ENCODE measurements around the gene CA5A. TPM values are rescaled to one million over a fixed set of nuclear protein-coding genes. Genes with fewer than 3 reads are reported as not detected.

Gene CA5A
- total RNA-seq, 4 donors from 2014 or later, result not detected

DNA sequence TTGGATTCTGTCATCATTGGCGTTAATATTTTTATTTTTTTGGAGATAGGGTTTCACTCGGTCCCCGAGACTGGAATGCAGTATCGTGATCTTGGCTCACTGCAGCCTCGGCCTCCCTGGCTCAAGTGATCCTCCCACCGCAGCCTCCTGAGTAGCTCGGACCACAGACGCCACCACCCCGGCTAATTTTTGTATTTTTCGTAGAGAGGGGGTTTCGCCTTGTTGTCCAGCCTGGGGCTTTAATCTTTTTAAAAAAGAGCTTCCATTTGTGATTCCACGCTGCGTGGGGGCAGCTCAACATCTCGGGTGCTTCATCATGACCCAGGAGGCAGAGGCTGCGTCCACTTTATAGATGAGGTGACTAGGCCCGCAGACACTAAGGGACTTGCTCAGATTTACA is 16.4 kb upstream of the CA5A start:
- ATAC-seq, result no peak
- peak overlapping the region in 3 of 4 donors; percentile 95 to 98 (median 98) for H3K27ac ChIP-seq
- H3K27me3 ChIP-seq, result no peaks in the 10 kb centered on the region
- peaks cover 0 to 28% of the 10 kb centered on the region in 2 donors for H3K36me3 ChIP-seq
- no peaks in the 10 kb centered on the region for H3K9me3 ChIP-seq
- peaks cover 0 to 66% (median 14%) of the 10 kb centered on the region in 3 donors for H3K4me1 ChIP-seq
- 81 to 94% methylated on average over 13 to 15 of the region's 16 CpGs for WGBS, 2 donors (ENCODE audit: low coverage in 1 of 2)
- H3K4me3 ChIP-seq, result no peak overlapping the region
- no peak for TF ChIP-seq POLR2A (IDR thresholded peaks at IDR 0.05)

DNA sequence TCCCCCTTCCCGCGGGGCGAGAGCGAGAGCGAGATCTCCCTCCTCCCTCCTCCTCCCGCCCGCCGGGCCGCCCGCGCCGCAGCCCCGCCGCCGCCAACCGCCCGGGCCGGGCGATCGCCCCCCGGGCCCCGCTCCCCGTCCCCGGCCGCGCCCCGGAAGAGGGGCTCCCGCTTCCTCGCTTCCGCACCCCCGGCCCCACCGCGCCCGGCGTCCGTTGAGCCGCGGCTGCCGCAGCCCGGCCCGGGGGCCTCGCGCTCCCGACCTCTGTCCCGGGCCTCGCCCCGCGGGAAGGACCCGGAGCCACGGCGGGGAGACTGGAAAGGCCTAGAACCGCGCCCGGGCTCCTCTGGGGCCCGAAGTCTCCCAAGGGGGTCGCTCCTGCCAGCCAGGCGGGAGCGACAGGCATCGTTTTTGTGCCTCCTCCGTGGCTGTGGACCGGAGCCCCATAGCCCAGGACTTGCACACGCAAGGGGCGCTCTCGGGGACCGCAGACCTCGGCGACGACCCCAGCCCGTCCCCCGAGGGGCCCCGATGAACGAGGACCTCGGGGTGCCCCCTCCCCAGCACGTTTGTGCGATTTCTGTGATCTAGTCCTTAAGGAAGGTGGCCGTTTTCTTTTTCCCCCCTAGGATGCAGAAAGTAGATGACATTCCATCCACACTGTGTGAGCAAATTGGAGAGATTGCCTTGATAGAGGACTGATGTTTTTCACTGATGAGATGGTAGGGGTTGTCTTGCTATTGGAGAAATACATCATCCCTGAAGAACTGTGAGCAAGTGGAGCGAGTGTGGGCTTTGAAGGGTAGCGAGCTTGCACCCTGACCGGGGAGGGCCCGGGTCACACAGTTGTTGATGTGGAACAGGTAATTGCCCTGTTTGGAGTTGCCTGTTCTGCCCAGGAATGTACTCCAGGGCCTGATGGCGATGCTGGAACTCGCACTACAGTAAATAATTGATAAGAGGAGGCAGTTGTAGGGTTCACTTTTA is 15.5 kb upstream of the CA5A start:
- no peak for TF ChIP-seq POLR2AphosphoS5 (IDR thresholded peaks at IDR 0.05)
- peak in 2 of 4 experiments; percentile 10 to 12 for TF ChIP-seq CTCF (IDR thresholded peaks at IDR 0.05)
- H3K9me3 ChIP-seq, result no peaks in the 10 kb centered on the region
- peak overlapping the region; percentile 95 to 99 (median 98) for H3K27ac ChIP-seq
- peak overlapping the region; percentile 97 to 100 for H3K4me3 ChIP-seq
- H3K36me3 ChIP-seq, result peaks cover 0 to 19% of the 10 kb centered on the region in 2 donors
- peaks cover 0 to 57% (median 13%) of the 10 kb centered on the region in 3 donors for H3K4me1 ChIP-seq
- WGBS, 2 donors (ENCODE audit: low coverage in 1 of 2), result 9 to 20% methylated on average over 2 to 5 of the region's 82 CpGs
- peak; percentile 3 for ATAC-seq
- no peaks in the 10 kb centered on the region for H3K27me3 ChIP-seq

GRCh38 chr16:87950765-87951551 is 14.6 kb upstream of the CA5A start, which contains the start of gene BANP:
Gene BANP (plus strand): TSS chr16:87951434. CDS start chr16:87975116, 23,682 bp downstream.
- TF ChIP-seq CTCF (IDR thresholded peaks at IDR 0.05), result peak in 3 of 4 experiments; percentile 34 to 64 (median 37)
- peak; percentile 82 for TF ChIP-seq POLR2AphosphoS5 (IDR thresholded peaks at IDR 0.05)
- peak; percentile 59 to 77 for TF ChIP-seq POLR2A (IDR thresholded peaks at IDR 0.05)
- TF ChIP-seq EP300 (IDR thresholded peaks at IDR 0.05), result no peak
- H3K27me3 ChIP-seq, result no peaks in the 10 kb centered on the region
- peak within 1 kb of the TSS; percentile 95 to 99 (median 98) for H3K27ac ChIP-seq
- 0 to 4% methylated on average over 4 to 11 of the region's 73 CpGs for WGBS, 2 donors (ENCODE audit: low coverage in 1 of 2)
- H3K9me3 ChIP-seq, result no peaks in the 10 kb centered on the region
- H3K4me1 ChIP-seq, result peaks cover 0 to 48% (median 9%) of the 10 kb centered on the region in 3 donors
- ATAC-seq, result peak; percentile 97
- H3K36me3 ChIP-seq, result peaks cover 0 to 17% of the 10 kb centered on the region in 2 donors
- H3K4me3 ChIP-seq, result peak within 1 kb of the TSS; percentile 97 to 100

GRCh38 chr16:87949071-87949744 is 12.9 kb upstream of the CA5A start:
- Histone ChIP-seq H3K9me3 (no peaks in the 10 kb centered on the region), H3K36me3 (peaks cover 0 to 2% of the 10 kb centered on the region in 2 donors), H3K4me3 (no peak overlapping the region), H3K27me3 (no peaks in the 10 kb centered on the region), H3K27ac (no peak overlapping the region), H3K4me1 (peaks cover 0 to 42% (median 16%) of the 10 kb centered on the region in 3 donors)
- TF ChIP-seq EP300 (IDR thresholded peaks at IDR 0.05) (no peak), POLR2AphosphoS5 (IDR thresholded peaks at IDR 0.05) (no peak), CTCF (IDR thresholded peaks at IDR 0.05) (no peak), POLR2A (IDR thresholded peaks at IDR 0.05) (no peak)
- WGBS, 2 donors (ENCODE audit: low coverage in 1 of 2), result 71 to 82% methylated on average over 4 to 16 of the region's 16 CpGs
- no peak for ATAC-seq

DNA sequence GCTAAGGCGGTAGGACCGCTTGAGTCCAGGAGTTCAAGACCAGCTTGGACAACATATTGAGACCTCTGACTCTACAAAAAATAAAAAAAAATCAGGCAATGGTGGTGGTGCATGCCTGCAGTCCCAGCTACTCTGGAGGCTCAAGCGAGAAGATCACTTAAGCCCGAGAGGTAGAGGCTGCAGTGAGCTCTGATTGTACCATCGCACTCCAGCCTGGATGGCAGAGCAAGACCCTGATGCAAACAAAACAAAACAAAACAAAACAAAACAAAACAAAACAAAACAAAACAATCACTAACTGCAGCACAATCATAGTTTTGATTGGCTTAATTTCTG is 12.4 kb upstream of the CA5A start:
- no peak for ATAC-seq
- Histone ChIP-seq H3K27me3 (no peaks in the 10 kb centered on the region), H3K27ac (peak overlapping the region in 1 of 4 donors; percentile 2), H3K4me1 (peaks cover 0 to 37% (median 16%) of the 10 kb centered on the region in 3 donors), H3K36me3 (no peaks in the 10 kb centered on the region), H3K9me3 (no peaks in the 10 kb centered on the region), H3K4me3 (no peak overlapping the region)
- no peak for TF ChIP-seq EP300 (IDR thresholded peaks at IDR 0.05)
- TF ChIP-seq POLR2AphosphoS5 (IDR thresholded peaks at IDR 0.05), result no peak
- WGBS, 2 donors (ENCODE audit: low coverage in 1 of 2), result 88% methylated on average over 3 to 5 of the region's 5 CpGs

Data from gastroesophageal sphincter (tissue), 4 donors.